ENCODE data around the gene ZNF778. TPM values are rescaled to one million over a fixed set of nuclear protein-coding genes. Genes with fewer than 3 reads are reported as not detected.

The ZNF778 gene
- total and polyA plus RNA-seq, 2 of the 8 experiments (the other 6 are each of a cell fraction or from before 2014, with no cell fraction given) = 9.5 to 21.9 TPM

DNA sequence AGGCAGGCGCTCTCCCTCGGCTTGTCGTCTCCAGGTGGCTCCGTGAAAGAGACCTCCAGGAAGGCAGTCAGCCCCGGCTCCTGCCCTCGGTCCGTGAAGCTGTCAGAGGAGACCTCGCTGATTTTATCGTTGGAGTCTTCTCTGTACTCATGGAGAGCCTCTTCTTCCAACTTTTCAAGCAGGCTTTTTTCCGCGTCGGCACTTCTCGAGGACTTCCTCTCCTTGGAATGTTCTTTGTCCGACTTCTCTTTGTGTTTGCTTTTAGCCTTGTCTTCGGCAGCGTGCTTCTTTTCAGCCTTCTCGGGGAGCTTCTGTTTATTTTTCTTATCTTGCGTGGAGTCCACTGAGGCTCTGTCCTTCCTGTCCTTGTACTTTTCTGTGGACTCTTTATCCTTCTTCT, 65.0 kb downstream of the ZNF778 start:
- H4K5ac ChIP-seq (ENCODE audit: insufficient read length, low read depth, low read length) = no peak overlapping the region
- ChIA-PET CTCF (ENCODE audit: partially characterized antibody) (interaction anchor here (1.0 to 2.8 kb wide), 5 partner anchors 10 to 42 kb away, joined by 4 to 15 read pairs (median 8); no protein-coding TSS in a partner anchor), POLR2A (ENCODE audit: partially characterized antibody) (interaction anchor here (1.3 to 2.9 kb wide), 3 partner anchors 10 to 20 kb away, joined by 3 to 15 read pairs (median 3); no protein-coding TSS in a partner anchor)
- H3K56ac ChIP-seq (replicated peaks; ENCODE audit: insufficient read length, low read depth, low read length) = no peak overlapping the region
- no peaks in the 10 kb centered on the region for H3K4me1 ChIP-seq (replicated peaks in 1 of 4; ENCODE audit: control insufficient read depth in 3 of 4, insufficient read depth in 4 of 4, low read length in 3 of 4)
- H4K20me1 ChIP-seq (replicated peaks in 1 of 2; ENCODE audit: control insufficient read depth in 1 of 2, insufficient read depth in 2 of 2, low read length in 2 of 2) = peaks cover 3 to 8% of the 10 kb centered on the region in 2 experiments
- H4K91ac ChIP-seq (replicated peaks; ENCODE audit: insufficient read length, low read length) = no peak overlapping the region
- peaks cover 8% of the 10 kb centered on the region for H3K79me1 ChIP-seq (ENCODE audit: low read depth, low read length)
- no peak overlapping the region for H2BK12ac ChIP-seq (ENCODE audit: low read depth, low read length)
- H3K23ac ChIP-seq (ENCODE audit: insufficient read length) = no peak overlapping the region
- no peak overlapping the region for H2BK120ac ChIP-seq (replicated peaks; ENCODE audit: low read depth, low read length)
- WGBS, 2 experiments (ENCODE audit: extremely low coverage in 1 of 2, insufficient coverage in 1 of 2, insufficient read length in 1 of 2, insufficient replicate concordance in 2 of 2, low coverage in 1 of 2, low lambda C conversion rate in 2 of 2, missing lambda C conversion rate in 1 of 2) = 89% methylated on average over 18 of the region's 18 CpGs; no CpG with 5 or more reads in 1 of the 2 experiments
- H3K14ac ChIP-seq (ENCODE audit: insufficient read length) = no peak overlapping the region
- no peak overlapping the region for H3K9ac ChIP-seq (replicated peaks in 1 of 4; ENCODE audit: extremely low read depth in 1 of 4, low read depth in 3 of 4, low read length in 3 of 4)
- no peaks in the 10 kb centered on the region for H3K23me2 ChIP-seq (ENCODE audit: low read depth, low read length)
- H3K4me3 ChIP-seq (ENCODE audit: extremely low read depth in 1 of 4, insufficient read depth in 2 of 4, low read depth in 3 of 4, low read length in 4 of 4) = no peak overlapping the region
- H3K4ac ChIP-seq (replicated peaks; ENCODE audit: insufficient read length, low read depth, low read length) = no peak overlapping the region
- H3K4me2 ChIP-seq (ENCODE audit: insufficient read depth in 1 of 2, low read depth in 2 of 2, low read length in 2 of 2) = no peak overlapping the region
- no peaks in the 10 kb centered on the region for H3K27me3 ChIP-seq (replicated peaks in 1 of 4; ENCODE audit: control insufficient read depth in 3 of 4, extremely low read depth in 1 of 4, insufficient read depth in 3 of 4, low read length in 3 of 4)
- no peak overlapping the region for H2BK20ac ChIP-seq (ENCODE audit: low read length)
- no peak overlapping the region for H2BK15ac ChIP-seq (ENCODE audit: low read length)
- H4K8ac ChIP-seq (ENCODE audit: extremely low read depth, insufficient read depth, low read length) = no peak overlapping the region
- H3K27ac ChIP-seq (ENCODE audit: low read depth, low read length) = no peak overlapping the region
- H3K18ac ChIP-seq (ENCODE audit: extremely low read depth, low read length) = no peak overlapping the region
- FAIRE-seq (no peak), DNase-seq (ENCODE audit: low read depth in 1 of 2, low spot score in 2 of 2) (no peak)
- TF ChIP-seq TCF12 (IDR thresholded peaks at IDR 0.05; ENCODE audit: low read depth, low read length) = no peak
- TF ChIP-seq POLR2A (IDR thresholded peaks at IDR 0.05; ENCODE audit: control extremely low read depth in 1 of 2, low read depth in 2 of 2, low read length in 2 of 2) = no peak
- no peak for TF ChIP-seq KDM1A (IDR thresholded peaks at IDR 0.05; ENCODE audit: borderline replicate concordance, low read length)
- TF ChIP-seq POU5F1 (IDR thresholded peaks at IDR 0.05; ENCODE audit: low read depth, low read length) = no peak
- no peak for TF ChIP-seq SAP30 (IDR thresholded peaks at IDR 0.05; ENCODE audit: insufficient read depth, insufficient replicate concordance, low read length)
- TF ChIP-seq MAFK (IDR thresholded peaks at IDR 0.05; ENCODE audit: low read depth, low read length) = no peak
- no peak for TF ChIP-seq EGR1 (IDR thresholded peaks at IDR 0.05; ENCODE audit: borderline replicate concordance, low read depth, low read length)
- no peak overlapping the region for H2AK5ac ChIP-seq (ENCODE audit: low read depth, low read length)
- peaks cover 22 to 73% (median 47%) of the 10 kb centered on the region in 4 experiments; a peak in 7 of 8 replicates for H3K36me3 ChIP-seq (ENCODE audit: control insufficient read depth in 2 of 4, insufficient read depth in 4 of 4, low read length in 3 of 4)
- no peaks in the 10 kb centered on the region for H3K9me3 ChIP-seq (ENCODE audit: insufficient read depth in 2 of 2, low read depth in 1 of 2, low read length in 1 of 2)
- no peaks in the 10 kb centered on the region; a peak in 1 of 4 replicates for H3K79me2 ChIP-seq (ENCODE audit: control insufficient read depth in 1 of 2, insufficient read depth in 2 of 2, low read length in 2 of 2)
- H2BK5ac ChIP-seq (ENCODE audit: low read depth, low read length) = no peak overlapping the region
- no peak overlapping the region for H2AFZ ChIP-seq (ENCODE audit: low read length)
